Measurements from ENCODE around the gene ZNF791.
"Not testable (repeated sequence)": the region's sequence is repeated elsewhere in the genome, so short reads cannot be mapped to it uniquely, and the experiment has no call there.

The ZNF791 gene

DNA sequence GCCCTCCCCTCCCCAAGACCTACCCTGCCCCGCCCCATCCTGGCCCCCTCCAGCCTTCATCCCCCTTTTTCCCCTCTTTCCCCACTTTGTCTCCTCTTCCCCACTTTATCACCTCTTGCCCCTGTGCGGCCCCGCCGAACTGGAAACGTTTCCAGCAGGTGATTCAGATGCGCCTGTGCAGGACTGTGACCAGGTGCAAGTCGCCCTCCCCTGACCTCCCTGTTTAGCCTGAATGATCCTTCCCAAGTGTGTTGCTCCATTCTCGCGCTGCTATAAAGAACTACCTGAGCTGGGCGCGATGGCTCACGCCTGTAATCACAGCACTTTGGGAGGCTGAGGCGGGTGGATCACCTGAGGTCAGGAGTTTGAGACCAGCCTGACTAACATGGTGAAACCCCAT is 25.9 kb downstream of the ZNF791 start:
- DNase-seq: no peak

DNA sequence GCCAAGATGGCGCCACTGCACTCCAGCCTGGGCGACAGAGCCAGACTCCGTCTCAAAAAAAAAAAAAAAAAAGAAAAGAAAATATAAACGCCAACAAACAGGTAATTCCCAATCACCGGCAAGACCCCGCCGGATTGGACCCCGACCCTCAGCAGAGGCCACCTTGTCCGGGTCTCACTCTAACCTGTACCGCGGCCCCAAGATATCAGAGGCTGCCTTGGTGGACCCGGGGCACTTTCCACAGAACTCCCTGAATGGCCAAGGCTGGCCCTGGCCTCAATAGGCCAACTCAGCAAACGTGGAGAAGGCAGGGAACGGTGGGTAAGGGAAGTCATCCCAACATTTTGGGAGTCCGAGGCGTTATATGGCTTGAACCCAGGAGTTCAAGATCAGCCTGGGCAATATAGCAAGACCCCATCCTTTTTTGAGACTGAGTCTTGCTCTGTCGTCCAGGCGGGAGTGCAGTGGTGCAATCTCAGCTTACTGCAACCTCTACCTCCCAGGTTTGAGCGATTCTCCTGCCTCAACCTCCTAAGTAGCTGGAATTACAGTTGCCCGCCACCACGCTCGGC is 28.0 kb downstream of the ZNF791 start:
- no peak for DNase-seq

DNA sequence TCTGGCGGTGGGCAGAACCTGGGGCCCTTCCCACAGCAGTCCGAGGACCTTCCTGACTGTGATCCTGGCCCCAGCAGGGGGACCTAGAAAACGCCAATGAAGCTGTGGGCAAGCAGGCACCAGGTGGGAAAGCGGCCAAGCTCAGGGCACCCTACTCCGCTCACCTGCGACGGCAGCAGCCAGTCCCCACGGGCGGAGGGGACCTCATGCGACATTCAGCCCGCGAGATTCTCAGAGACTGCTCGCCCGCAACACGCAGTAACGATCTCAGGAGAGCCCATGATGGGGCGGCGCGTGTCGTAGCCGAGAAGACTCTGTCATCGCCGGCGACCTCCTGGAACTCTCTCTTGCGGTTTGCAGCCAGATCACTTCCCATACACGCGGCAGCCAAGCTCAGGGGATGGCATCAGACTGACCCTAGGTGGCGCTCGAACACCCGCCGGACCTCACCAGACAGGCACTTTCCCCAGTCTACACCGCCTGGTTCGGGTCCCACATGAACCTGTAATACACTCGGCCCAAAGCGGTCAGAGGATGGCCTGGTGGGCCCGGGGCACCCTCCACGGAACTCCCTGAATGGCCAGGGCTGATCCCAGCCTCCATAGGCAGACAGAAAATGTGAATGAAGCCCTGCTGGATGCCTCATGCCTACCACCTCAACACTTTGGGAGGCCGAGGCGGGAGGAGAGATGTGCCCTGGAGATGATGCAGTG is 29.3 kb downstream of the ZNF791 start:
- peak; percentile 84 to 88 for DNase-seq

DNA sequence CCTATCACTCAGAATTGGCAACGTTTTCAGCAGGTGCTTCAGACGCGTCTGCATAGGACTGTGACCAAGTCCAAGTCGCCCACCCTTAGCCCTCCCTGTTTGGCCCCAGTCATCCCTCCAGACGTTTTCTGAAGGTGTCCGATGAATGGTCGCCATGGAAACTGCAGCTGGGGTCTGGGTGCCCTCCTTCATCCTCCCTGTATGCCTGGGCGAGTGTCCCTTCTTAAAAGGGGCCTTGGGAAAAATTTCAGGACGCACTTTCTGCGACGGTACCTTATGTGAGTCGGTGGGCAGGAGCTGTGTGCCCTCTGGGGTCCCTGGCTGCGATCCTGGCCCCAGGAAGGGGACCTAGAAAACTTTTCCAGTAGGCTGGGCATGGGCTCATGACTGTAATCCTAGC is 30.7 kb downstream of the ZNF791 start:
- no peak for DNase-seq

DNA sequence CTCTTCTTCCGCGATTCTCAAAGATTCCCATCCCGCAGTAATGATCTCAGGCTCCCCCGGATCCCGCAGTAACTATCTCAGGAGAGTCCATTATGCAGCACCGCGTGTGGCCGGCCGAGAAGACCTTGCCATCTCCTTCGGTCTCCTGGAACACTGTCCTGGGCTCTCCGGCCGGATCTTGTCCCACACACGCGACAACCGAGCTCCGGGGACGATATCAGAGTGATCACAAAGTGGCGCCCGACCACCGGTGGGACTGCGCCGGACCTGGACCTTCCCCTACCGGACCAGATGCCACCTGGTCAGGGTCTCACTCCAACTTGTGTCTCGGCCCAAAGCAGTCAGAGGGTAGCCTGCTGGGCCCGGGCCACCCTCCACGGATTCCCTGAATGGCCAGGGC is 31.8 kb downstream of the ZNF791 start:
- no peak for DNase-seq

DNA sequence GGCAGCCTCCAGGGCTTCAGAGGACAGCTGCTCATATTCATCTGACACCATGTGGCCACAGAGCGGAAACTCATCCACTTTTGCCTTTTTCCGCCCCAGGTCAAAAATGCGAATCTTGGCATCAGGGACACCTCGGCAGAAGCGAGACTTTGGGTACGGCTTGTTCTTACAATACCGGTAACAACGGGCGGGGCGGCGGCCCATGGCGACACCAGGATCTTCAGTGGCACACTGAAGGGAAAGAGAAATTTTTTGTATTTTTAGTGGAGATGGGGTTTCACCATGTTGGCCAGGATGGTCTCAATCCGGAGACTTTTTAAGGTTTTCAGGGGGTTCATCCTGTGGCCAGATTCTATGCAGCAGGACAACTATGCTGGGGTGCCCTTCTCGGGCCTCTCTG is 33.0 kb downstream of the ZNF791 start:
- DNase-seq: not testable (repeated sequence)

DNA sequence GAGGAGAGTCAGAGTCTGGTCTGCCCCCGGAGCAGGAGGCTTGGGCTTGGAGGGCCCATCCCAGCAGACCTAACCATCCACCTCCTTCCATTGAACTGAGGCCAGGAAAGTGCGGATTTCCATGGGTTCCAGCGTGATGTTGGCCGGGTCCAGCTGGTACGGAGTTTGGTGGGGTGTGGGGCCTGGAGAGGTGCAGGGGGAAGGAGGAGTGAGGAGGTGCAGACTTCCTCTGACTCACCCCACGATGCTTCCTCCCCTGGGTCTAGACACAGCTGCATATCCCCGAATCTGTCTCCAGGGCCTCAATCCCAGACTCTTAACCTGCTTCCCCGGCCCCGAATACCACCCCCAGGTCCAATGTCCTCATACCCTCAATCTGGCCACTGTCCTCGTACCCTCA is 35.8 kb downstream of the ZNF791 start:
- no peak for DNase-seq

DNA sequence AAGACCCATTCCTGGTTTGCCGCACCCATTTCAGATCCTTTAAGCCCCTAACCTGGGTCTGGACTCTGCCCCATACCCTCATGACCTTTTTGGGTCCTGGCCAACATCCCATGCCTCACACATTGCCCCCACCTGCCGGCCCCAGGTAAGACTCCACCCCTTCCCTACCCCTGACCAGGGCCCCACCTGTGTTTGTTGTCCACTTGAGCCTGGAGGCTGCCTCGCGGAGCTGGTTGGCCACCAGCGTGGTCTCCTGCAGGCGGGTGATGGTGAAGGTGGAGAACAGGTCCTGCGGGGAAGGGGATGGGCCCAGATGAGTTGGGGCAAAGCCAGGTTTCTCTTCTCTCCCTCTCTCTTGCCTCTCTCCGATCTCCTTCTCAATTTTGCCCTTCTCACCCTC is 36.3 kb downstream of the ZNF791 start:
- DNase-seq: no peak

DNA sequence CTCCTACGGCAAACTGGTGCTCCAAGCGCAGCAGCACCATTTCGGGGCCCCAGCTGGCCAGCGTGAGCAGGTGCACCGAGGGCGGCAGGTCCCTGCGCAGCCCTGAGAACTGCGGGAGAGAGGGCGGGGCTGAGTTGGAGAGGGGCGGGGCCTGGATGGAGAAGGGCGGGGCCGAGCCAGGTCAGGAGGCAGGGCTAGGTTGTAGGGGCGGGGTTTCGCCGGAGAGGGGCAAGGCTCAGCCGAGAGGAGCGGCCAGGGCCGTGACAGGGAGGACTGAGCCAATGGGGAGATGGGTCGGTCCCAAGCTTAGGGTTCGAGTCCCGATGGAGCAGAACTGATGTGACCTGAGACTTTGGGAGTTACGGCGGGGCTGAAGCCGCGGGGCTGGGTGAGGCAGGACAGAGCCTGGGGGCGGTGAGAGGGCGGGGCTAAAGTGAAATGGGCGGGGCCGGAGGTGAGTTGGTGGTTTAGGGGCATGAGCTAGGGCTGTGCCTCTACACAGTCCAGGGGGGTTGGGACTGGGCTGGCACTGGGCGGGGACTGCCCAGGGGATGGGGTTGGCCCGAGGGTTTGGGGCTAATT is 36.9 kb downstream of the ZNF791 start:
- peak; percentile 35 to 56 for DNase-seq

DNA sequence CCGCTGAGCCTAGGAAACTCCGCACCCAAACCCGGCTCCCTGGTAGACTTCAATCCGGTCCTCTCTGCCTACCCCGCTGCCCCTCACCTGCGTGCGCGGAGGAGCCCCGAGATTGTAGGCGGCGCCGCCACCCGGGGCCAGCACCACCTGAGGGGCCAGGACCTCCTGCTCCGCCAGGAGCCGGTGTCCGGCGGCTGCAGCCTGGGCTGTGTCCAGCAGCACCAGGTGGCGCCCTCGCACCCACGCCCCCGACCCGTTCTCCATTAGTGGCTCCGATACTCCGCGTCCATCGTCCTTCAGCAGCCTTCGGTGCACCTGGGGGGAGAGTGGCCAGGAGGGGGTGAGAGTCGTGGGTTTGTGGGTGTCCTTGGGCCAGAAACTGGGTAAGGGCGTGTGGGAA is 37.4 kb downstream of the ZNF791 start:
- DNase-seq: no peak

DNA sequence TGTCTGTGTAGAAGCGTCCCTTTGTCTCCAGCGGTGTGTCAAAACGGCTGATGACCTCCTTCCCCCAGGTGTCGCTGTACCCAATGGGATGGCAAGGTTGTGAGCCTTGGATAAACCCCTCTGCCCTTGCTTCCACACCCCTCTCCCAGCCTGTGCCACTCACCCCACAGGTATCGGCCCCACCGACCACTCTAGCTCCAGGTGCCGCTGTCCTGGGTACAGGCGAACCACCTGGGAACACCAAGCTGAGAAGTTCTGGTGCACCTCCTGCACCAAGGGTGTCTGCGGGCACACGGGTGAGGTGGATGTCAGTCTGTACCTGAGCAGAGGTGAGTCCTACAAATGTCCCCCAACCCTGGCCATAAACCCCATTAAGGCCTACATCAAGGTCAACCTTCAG is 39.2 kb downstream of the ZNF791 start:
- DNase-seq: no peak

DNA sequence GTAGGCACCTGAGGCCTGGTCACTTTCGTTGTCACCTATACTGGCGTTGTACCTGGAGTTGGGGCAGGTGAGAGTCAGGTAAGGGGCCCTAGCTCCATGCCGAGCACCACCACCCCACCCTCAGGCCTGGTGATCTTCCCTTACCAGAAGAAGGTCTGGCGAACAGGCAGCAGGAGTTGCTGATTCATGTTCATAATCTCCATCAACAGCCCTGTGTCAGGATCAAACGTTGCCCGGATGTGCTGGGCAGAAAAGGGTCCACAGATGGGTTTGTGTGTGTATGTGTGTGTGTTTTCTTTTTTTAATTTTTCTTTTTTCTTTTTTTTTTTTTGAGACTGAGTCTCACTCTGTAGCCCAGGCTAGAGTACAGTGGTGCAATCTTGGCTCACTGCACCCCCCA is 41.5 kb downstream of the ZNF791 start:
- no peak for DNase-seq

DNA sequence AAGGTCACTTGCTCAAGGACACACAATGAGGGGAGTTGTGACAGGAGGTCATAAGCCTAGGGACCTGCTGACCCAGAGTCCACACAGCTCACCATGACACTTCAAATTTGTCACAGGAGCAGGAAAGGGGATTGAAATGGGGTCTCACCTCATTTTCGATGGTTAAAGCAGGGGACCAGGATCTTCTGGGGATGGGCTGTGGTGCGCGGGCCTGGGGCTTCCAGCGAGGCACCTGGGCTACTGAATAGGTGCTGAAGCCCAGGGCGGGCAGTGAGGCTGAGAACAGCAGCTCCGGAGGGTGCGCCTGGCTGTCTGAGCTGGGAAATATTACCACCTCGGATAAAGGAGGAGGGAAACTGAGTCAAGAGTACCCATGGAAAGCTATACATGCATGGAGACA is 44.8 kb downstream of the ZNF791 start:
- DNase-seq: no peak

DNA sequence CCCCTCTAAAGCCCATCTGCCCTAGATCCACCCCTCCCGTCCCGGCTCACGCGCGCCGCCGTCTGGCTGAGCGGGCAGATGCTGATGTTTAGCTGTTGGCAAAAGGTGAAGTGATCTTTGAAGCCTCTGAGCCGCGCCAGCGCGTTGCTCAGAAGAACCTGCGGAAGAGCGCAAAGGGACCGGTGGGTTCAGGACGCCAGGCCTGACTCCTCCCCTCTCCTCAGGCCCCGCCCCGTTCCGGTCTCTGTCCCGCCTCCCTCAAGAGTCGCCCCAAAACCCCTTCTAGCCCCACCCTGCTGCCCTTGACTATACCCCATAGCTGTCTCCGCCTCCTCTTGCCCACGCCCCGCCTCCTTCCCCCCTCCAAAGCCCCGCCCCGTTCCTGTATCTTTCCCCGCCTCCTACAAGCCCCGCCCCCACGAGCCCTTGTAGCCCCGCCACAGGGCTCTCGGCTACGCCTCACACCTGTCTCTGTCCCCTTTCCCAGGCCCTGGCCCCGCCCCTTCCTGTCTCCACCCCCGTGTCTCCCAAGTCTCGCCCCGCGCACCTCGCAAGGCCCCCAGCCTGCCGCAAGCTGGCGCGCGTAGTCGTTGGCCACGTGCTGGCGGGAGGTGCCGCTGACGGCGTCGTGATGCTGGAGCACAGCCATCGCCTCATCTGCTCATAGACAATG is 46.3 kb downstream of the ZNF791 start:
- DNase-seq: no peak

DNA sequence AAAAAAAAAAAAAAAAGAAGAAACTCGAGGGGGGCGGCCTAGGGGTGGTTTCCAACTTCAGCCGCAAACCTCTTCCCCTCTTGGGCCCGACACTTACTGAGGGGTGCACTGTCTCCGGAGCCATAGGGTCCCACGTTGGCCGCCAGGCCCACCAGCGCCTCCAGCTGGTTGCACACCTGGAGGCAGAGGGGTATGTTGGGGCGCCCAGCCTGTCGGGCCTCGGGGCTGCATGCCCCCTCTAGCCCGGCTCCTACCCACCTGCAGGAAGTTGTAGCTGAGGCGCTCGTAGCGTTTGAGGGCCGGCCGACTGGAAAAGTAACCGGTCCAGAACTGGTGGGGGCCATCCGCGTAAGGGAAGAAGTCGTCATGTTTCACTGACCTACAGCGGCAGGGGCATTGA is 47.2 kb downstream of the ZNF791 start:
- no peak for DNase-seq

DNA sequence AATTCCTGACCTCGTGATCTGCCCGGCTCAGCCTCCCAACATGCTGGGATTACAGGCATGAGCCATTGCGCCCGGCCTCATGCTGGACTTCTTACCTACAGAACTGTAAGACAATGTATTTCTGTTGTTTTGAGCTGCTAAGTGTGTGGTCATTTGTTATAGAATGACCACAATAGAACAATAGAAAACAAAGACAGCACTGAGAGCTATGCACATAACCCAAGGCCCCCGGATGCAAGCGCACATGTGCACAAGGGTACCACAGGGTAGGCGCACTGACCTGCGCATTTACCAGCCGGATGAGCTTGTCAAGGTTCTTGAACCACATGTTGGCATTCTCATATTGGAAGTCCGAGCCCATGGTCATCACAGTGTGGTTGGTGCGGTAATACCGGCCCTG is 50.3 kb downstream of the ZNF791 start:
- no peak for DNase-seq

DNA sequence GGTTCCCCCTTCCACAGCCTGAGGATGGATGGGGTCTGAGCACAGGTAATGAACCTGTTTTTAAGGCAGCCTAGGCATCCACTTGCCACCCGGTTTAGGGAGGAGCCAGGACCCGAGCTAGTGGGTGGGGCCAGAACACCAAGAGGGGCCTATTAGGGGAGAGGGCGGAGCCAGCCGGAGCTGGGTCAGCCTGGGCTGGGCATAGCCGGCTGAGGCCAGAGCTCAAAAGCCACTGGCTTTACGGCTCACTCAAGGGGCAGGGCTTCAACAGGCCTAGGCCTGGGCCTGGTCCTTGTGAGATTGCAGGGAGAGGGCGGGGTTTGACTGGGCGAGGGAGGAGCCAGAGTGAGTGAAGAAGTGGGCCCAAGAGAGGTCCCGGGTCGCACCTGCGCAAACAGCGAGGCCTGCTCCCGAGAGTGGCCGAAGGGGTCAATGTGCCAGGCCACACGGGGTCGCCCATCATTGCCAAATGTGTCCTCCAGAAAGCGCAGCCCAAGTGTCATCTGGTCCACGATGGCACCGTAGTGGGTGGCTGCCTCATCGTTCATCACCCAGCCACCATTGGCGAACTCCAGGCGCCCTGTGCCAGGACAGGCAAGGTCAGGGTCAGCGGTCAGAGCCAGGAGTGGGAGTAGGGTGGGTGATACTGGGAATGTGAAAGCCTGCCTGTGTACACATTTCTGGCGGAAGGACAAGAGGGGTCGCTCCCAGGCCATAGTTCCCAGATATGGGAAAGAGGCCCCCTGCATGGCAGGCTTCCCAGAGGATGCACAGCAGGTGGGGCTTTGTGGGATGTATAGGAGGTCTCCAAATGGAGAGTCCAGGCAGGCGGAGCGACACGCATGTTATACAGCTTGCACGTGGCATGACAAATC is 53.9 kb downstream of the ZNF791 start:
- no peak for DNase-seq

DNA sequence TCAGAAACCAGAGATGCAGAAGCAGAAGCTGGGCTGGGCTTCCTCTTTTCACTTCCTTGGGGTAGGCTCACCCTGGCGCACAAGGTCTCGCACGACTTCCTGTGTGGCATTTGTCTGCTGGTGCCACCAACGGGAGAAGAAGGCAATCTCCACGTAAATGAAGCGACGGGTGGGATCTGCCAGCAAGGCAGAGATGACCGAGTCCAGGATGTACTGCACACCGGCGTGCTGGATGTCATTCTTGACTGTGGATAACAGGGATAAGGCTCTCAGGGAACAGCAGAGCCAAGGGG is 54.5 kb downstream of the ZNF791 start:
- DNase-seq: peak; percentile 63 to 83

DNA sequence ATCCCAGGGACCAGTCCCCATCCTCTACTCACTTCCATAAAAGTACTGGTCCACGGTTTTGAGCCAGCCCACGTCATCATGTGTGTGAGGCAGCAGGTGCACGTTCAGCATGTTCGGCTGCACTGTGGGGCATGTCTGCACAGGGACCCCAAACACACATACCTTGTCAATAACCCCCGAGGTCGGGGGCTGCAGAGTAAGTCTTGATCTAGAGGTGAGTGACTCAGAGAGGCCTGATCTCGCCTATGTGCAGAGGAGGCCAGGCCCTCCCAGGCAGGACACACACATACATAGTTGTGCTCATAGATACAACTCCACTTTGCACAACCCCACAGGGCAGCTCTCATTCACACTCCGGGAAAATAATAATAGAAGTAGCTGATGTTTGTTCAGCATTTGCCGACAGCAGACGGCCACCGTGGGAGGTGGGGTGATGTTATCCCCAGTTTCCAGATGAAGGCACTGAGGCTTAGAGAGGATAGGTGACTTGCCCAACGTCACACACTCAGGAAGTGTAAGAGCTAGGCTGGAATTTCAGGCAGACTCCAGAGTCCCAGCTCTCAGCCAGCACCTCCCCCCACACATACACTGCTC is 55.0 kb downstream of the ZNF791 start:
- peak in 1 of 2 donors; percentile 31 for DNase-seq

DNA sequence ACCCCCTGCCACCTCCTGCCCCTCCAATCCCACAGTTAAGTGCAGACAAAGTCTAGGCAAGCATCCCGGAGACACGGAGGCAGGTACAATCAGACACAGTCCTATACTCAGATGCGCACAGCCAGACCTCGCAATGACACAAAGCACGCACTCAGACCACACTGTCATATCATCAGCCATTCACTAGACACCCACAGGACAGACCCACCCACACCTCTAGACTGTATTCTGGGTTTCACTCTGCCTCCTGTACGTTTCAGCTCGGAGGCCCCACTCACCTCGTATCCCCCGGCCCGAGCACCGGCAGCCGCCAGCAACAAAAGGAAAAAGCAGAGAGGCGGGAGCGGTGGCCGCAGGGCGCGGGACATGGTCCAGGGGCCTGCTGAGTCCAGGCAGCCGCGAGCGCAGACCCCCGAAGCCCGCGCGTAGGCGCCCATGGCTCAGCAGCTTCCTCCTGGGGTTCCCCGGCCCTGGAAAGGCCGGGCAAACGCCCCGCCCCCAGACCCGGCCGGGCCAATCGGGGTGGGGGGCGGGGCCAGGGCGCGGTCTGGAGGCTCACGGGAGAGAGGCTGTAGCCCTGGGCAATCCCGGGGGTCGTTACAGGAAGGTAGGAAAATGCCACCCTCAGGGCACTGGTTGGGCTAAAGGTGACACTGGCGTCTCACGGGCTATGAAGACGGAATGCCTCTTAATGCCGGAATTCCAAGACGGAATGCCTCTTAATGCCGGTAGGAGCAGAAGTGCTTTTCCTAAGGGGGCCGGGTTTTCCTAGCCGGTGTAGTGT is 55.7 kb downstream of the ZNF791 start, which contains the start of the genes MAN2B1 and WDR83:
Gene MAN2B1 (minus strand): TSS at position 478 of the 784 bp plus-strand sequence. CDS start 41 bp downstream, at position 437.
Gene WDR83 (plus strand): TSS at position 543 of the 784 bp plus-strand sequence. CDS start 2,984 bp downstream, outside the sequence.
- peak; percentile 82 to 85 for DNase-seq

DNA sequence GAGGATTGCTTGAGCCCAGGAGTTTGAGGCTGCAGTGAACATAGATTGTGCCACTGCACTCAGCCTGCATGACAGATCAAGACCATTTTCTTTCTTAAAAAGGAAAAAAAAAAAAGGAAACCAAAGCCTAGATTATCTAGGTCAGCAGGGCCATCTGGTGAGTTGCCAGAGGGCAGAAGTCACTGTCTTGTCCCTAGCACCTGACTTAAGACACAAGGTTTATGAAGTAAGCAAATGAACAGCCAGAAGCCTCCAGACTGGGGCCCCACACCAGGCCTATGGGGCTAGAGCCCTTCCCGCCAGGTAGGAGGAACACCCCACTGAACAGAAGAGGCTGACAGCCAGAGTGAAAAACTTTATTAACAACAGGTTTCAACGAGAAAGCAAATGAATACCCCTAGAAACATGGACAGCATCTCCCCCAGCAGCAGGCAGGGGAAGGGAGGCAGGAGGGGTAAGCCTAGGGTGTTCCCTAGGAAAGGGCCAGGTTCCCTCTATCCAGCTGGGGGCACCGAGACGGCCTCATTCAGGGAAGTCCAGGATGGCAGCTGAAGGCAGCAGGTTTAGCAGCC is 57.1 kb downstream of the ZNF791 start:
- DNase-seq: no peak
